Right atrium auricular region (tissue), 2 donors: ENCODE data around the gene ARMC9. TPM values are rescaled to one million over a fixed set of nuclear protein-coding genes. Genes with fewer than 3 reads are reported as not detected.

Experiments
- DNase-seq: peaks from one replicate; pipeline ENCODE4 v3.0.0-alpha.2; 2019; ENCODE audit warnings: low spot score
- H3K27ac ChIP-seq, 2 donors: fragments of 200-600 bp; sonication (generic); 1 replicate in 1 of 2; 2 replicates in 1 of 2; pipeline ENCODE4 v1.5.1; 2016 to 2019
- H3K27me3 ChIP-seq, 2 donors: fragments of 200-600 bp; sonication (generic); one replicate each; pipeline versions ENCODE4 v1.5.1 to v1.6.0; 2017 to 2019
- H3K36me3 ChIP-seq: fragments of 200-600 bp; sonication (generic); one replicate; pipeline ENCODE4 v1.5.1; 2016
- H3K4me1 ChIP-seq, 2 donors: fragments of 200-600 bp; sonication (generic); one replicate each; pipeline versions ENCODE4 v1.5.1 to v1.6.0; 2017 to 2019
- H3K4me3 ChIP-seq, 2 donors: fragments of 200-600 bp; sonication (generic); 1 replicate in 1 of 2; 2 replicates in 1 of 2; pipeline ENCODE4 v1.5.1; 2017 to 2019; ENCODE audit warnings: mild to moderate bottlenecking in 1 of 2, moderate library complexity in 1 of 2
- H3K9me3 ChIP-seq, 2 donors: fragments of 200-600 bp; sonication (generic); one replicate each; pipeline ENCODE4 v1.5.1; 2019
- CTCF ChIP-seq, 2 donors: fragments of 200-600 bp; sonication (generic); IDR thresholded peaks; one replicate each; pipeline ENCODE4 v1.5.1; 2019; ENCODE audit warnings: antibody characterized with exemption in 2 of 2
- total RNA-seq, 2 donors: library from RNA; depleted of rRNA; stranded (reverse); fragments of >200 nt; gene quantifications; one replicate each; pipeline ENCODE4 v1.1.0, GENCODE V29; 2016

The ARMC9 gene
- total RNA-seq, 2 donors from 2014 or later = 2.0 to 2.9 TPM

- Histone ChIP-seq H3K36me3 (no peaks in the 10 kb centered on the region), H3K27me3 (no peaks in the 10 kb centered on the region), H3K9me3 (peaks cover 0 to 12% of the 10 kb centered on the region in 2 donors), H3K27ac (no peak overlapping the region), H3K4me3 (no peak overlapping the region), H3K4me1 (peaks cover 0 to 9% of the 10 kb centered on the region in 2 donors)
- TF ChIP-seq CTCF (IDR thresholded peaks at IDR 0.05) = no peak
- no peak for DNase-seq
Observed at GRCh38 chr2:231384109-231384435, 185.6 kb downstream of the ARMC9 start.

- no peak for DNase-seq
- Histone ChIP-seq H3K4me3 (no peak overlapping the region), H3K9me3 (peaks cover 0 to 12% of the 10 kb centered on the region in 2 donors), H3K27me3 (no peaks in the 10 kb centered on the region), H3K4me1 (peaks cover 0 to 9% of the 10 kb centered on the region in 2 donors), H3K36me3 (no peaks in the 10 kb centered on the region), H3K27ac (no peak overlapping the region)
- no peak for TF ChIP-seq CTCF (IDR thresholded peaks at IDR 0.05)
Observed at GRCh38 chr2:231384970-231385369, 186.5 kb downstream of the ARMC9 start.

- Histone ChIP-seq H3K4me1 (peaks cover 0 to 9% of the 10 kb centered on the region in 2 donors), H3K9me3 (peaks cover 0 to 12% of the 10 kb centered on the region in 2 donors), H3K27me3 (no peaks in the 10 kb centered on the region), H3K4me3 (no peak overlapping the region), H3K27ac (no peak overlapping the region), H3K36me3 (no peaks in the 10 kb centered on the region)
- no peak for TF ChIP-seq CTCF (IDR thresholded peaks at IDR 0.05)
- DNase-seq = no peak
Observed at GRCh38 chr2:231385429-231385828, 187.0 kb downstream of the ARMC9 start.

- TF ChIP-seq CTCF (IDR thresholded peaks at IDR 0.05) = no peak
- Histone ChIP-seq H3K36me3 (no peaks in the 10 kb centered on the region), H3K27me3 (no peaks in the 10 kb centered on the region), H3K4me3 (no peak overlapping the region), H3K27ac (no peak overlapping the region), H3K4me1 (peaks cover 0 to 9% of the 10 kb centered on the region in 2 donors), H3K9me3 (peaks cover 0 to 12% of the 10 kb centered on the region in 2 donors)
- no peak for DNase-seq
Observed at GRCh38 chr2:231386446-231386845, 188.0 kb downstream of the ARMC9 start.

- H3K4me1 ChIP-seq = peaks cover 0 to 9% of the 10 kb centered on the region in 2 donors
- no peaks in the 10 kb centered on the region for H3K36me3 ChIP-seq
- H3K27me3 ChIP-seq = no peaks in the 10 kb centered on the region
- peaks cover 0 to 12% of the 10 kb centered on the region in 2 donors for H3K9me3 ChIP-seq
- H3K4me3 ChIP-seq = no peak overlapping the region
- no peak for TF ChIP-seq CTCF (IDR thresholded peaks at IDR 0.05)
- H3K27ac ChIP-seq = no peak overlapping the region
- DNase-seq = no peak
Observed at GRCh38 chr2:231387904-231388724, 189.7 kb downstream of the ARMC9 start.
